ENCODE results near the gene MAML3. TPM values are rescaled to one million over a fixed set of nuclear protein-coding genes. Genes with fewer than 3 reads are reported as not detected.

Gene MAML3
- 3.7 and 6.7 TPM in 2 replicates for total RNA-seq

DNA sequence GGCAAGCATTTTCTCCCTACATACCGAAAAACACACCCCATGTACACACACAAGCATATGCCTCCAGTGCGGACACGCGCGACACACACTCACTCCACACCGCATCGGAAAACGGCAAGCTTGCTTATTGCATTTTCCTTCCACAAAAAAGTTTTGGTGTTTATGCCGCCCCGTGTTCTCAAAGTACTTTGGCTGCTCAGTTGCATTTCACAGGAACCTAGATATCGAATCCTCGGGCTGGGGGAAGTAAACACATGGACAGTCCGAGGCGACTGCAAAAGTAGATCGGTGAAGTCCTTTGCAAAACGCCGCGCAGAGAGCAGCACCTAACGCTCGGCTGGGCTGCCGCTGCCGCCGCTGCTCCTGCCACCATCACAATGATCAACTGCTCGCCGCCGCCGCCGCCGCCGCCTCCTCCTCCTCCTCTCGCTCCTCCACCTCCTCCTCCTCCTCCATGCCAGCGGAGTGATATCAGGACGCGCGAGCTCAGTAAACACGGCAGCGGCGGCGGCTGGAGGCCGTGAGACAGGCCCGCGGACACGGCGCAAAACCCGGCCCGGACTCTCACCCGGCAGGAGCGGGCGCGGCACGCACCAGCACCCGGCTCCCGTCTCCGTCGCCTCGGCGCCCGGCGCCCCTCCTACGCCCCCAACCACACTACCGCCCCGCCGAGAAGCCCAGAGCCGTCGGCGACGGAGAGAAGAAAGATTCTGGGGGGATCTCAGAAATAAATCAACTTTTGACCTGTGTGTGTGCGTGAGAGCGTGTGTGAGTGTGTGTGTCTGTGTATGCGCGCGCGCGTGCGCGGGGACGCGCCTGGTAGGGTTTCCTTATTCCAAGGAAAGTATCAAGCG lies at the start of gene MAML3:
Gene MAML3 (minus strand): TSS at position 467 of the 854 bp plus-strand sequence. CDS start 857 bp downstream, outside the sequence.

Other genes with a start within 250 kb of the MAML3 start
- gene SCOC, start 219.5 kb upstream of the MAML3 start, total RNA-seq = 24.0 and 35.7 TPM in 2 replicates

All from bladder microvascular endothelial cell (primary cell).